HepG2 (cell line): Measurements from ENCODE around the gene MRPL38. TPM values are rescaled to one million over a fixed set of nuclear protein-coding genes. Genes with fewer than 3 reads are reported as not detected.
A peak's percentile ranks its signal among the peaks of the same experiment; 100 is the strongest.

ENCODE experiments used
- ARNT2 ChIP-seq: sonication (generic); formaldehyde crosslinking; IDR thresholded peaks from 2 replicates; pipeline ENCODE4 v1.8.0; 2022; ENCODE audit warnings: mild to moderate bottlenecking, low read depth, missing genetic modification reagents, moderate library complexity
- BHLHE40 ChIP-seq: IDR thresholded peaks from 2 replicates; pipeline ENCODE4 v1.6.1; 2011; ENCODE audit warnings: low read length, improper control_type of control experiment
- BRD4 ChIP-seq: sonication (generic); formaldehyde crosslinking; IDR thresholded peaks from 2 replicates; pipeline ENCODE4 v1.4.0; 2020; ENCODE audit warnings: missing genetic modification reagents
- PHF8 ChIP-seq: sonication (generic); formaldehyde crosslinking; IDR thresholded peaks from 2 replicates; pipeline ENCODE4 v1.5.0; 2020; ENCODE audit warnings: missing genetic modification reagents
- RFXAP ChIP-seq: sonication (generic); formaldehyde crosslinking; IDR thresholded peaks from 2 replicates; pipeline ENCODE4 v1.4.0; 2020; ENCODE audit warnings: missing genetic modification reagents, borderline replicate concordance
- SALL2 ChIP-seq: sonication (generic); formaldehyde crosslinking; IDR thresholded peaks from 2 replicates; pipeline ENCODE4 v1.8.1; 2023; ENCODE audit warnings: mild to moderate bottlenecking, missing genetic modification reagents, inconsistent platforms
- SIX1 ChIP-seq: sonication (generic); formaldehyde crosslinking; IDR thresholded peaks from 2 replicates; pipeline ENCODE4 v1.4.0; 2020; ENCODE audit warnings: missing genetic modification reagents, borderline replicate concordance
- ZMYM2 ChIP-seq: sonication (generic); formaldehyde crosslinking; IDR thresholded peaks from 2 replicates; pipeline ENCODE4 v1.8.0; 2022; ENCODE audit warnings: mild to moderate bottlenecking, missing genetic modification reagents
- ZNF205 ChIP-seq: IDR thresholded peaks from 2 replicates; pipeline ENCODE4 v1.6.1; 2018; ENCODE audit warnings: missing biosample characterization, missing genetic modification reagents
- ZNF441 ChIP-seq: sonication (generic); formaldehyde crosslinking; IDR thresholded peaks from 2 replicates; pipeline ENCODE4 v1.7.0; 2021; ENCODE audit warnings: missing genetic modification reagents, borderline replicate concordance
- ZNF460 ChIP-seq: sonication (generic); formaldehyde crosslinking; IDR thresholded peaks from 2 replicates; pipeline ENCODE4 v1.5.1; 2020; ENCODE audit warnings: missing genetic modification reagents, mild to moderate bottlenecking, borderline replicate concordance
- ZNF557 ChIP-seq: sonication (generic); formaldehyde crosslinking; IDR thresholded peaks from 2 replicates; pipeline ENCODE4 v1.4.0; 2020; ENCODE audit warnings: missing genetic modification reagents
- ZNF883 ChIP-seq: sonication (generic); formaldehyde crosslinking; IDR thresholded peaks from 2 replicates; pipeline ENCODE4 v1.5.1; 2020; ENCODE audit warnings: mild to moderate bottlenecking, missing genetic modification reagents; ENCODE audit errors: not compliant biosample characterization
- polyA plus RNA-seq, 8 experiments: library from polyadenylated mRNA; depleted of rRNA in 3 of 8; stranded (reverse) in 7 of 8; unstranded in 1 of 8; fragments of >200 nt; fragmentation: Illumina TruSeq in 4 of 8; extraction: Trizol in 4 of 8; gene quantifications; 2 replicates each; pipeline versions ENCODE4 v1.2.1 to v1.2.3, GENCODE V29; 2011 to 2016; ENCODE audit warnings: low read depth in 4 of 8, missing spikeins in 1 of 8, mixed read lengths in 1 of 8; ENCODE audit not compliant: insufficient read depth in 1 of 8
- total RNA-seq, 5 experiments: library from RNA; depleted of rRNA; stranded (reverse); fragments of >200 nt; fragmentation: Illumina TruSeq; extraction: Trizol; gene quantifications; 2 replicates each; pipeline ENCODE4 v1.2.3, GENCODE V29; 2016; ENCODE audit warnings: low read depth in 1 of 5
- TF ChIP-seq, protein P1 (sequence below): sonication (generic); formaldehyde crosslinking; IDR thresholded peaks from 2 replicates; pipeline ENCODE4 v1.5.0; 2020; ENCODE audit warnings: missing genetic modification reagents
- TF ChIP-seq, protein P2 (sequence below): sonication (generic); formaldehyde crosslinking; IDR thresholded peaks from 2 replicates; pipeline ENCODE4 v1.4.0; 2020; ENCODE audit warnings: mild to moderate bottlenecking, missing genetic modification reagents
- TF ChIP-seq, protein P3 (sequence below): sonication (generic); formaldehyde crosslinking; IDR thresholded peaks from 2 replicates; pipeline ENCODE4 v1.4.0; 2020; ENCODE audit warnings: missing genetic modification reagents, borderline replicate concordance
- TF ChIP-seq, protein P4 (sequence below): sonication (generic); formaldehyde crosslinking; IDR thresholded peaks from 2 replicates; pipeline ENCODE4 v1.9.0; 2021; ENCODE audit warnings: missing genetic modification reagents, mild to moderate bottlenecking, borderline replicate concordance
- TF ChIP-seq, protein P5 (sequence below): sonication (generic); formaldehyde crosslinking; IDR thresholded peaks from 2 replicates; pipeline ENCODE4 v1.4.0; 2020; ENCODE audit warnings: mild to moderate bottlenecking, missing genetic modification reagents

MRPL38 gene
- total and polyA plus RNA-seq, 2 of the 13 experiments (the other 11 are each of a cell fraction or from before 2014, with no cell fraction given): 83.7 to 125 TPM

DNA sequence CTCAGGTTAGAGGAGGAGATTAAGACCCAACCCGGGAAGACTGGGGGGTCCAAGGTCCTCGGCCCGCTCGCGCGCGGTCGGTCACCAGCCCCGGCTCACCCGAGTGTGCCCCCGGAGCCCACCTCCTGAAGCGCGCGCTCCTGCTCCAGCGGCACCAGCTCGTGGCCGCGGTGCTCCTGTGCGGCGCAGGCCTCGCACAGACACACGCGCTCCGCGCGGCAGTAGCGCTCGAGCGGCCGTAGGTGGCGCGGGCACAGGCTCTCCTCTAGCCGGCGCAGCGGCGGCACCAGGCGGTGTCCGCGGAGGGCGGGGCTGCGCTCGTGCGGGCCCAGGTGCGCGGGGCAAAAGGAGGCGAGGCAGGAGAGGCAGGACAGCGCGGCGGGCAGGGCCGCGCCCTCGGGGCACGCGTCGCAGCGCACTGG is 26.9 kb downstream of the MRPL38 start (continued):
- TF ChIP-seq SALL2: peak; percentile 86
- TF ChIP-seq, protein P1, sequence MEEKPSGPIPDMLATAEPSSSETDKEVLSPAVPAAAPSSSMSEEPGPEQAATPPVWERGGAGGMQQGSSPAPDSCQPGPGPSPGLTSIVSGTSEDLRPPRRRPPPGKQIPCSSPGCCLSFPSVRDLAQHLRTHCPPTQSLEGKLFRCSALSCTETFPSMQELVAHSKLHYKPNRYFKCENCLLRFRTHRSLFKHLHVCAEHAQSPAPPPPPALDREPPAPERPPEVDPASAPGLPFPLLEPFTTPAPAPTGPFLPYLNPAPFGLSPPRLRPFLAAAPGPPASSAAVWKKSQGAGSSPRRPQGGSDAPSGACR: no peak; the same call in 1 of the 2 replicates
- TF ChIP-seq ZNF883 (CRISPR knock-in tag): peak; percentile 94
- no peak for TF ChIP-seq ZMYM2 (CRISPR knock-in tag)
- peak; percentile 92 for TF ChIP-seq ARNT2 (CRISPR knock-in tag)
- peak; percentile 62; the same call in 1 of the 2 replicates for TF ChIP-seq PHF8
- no peak; the same call in 1 of the 2 replicates for TF ChIP-seq ZNF557 (CRISPR knock-in tag)
- TF ChIP-seq, protein P2, sequence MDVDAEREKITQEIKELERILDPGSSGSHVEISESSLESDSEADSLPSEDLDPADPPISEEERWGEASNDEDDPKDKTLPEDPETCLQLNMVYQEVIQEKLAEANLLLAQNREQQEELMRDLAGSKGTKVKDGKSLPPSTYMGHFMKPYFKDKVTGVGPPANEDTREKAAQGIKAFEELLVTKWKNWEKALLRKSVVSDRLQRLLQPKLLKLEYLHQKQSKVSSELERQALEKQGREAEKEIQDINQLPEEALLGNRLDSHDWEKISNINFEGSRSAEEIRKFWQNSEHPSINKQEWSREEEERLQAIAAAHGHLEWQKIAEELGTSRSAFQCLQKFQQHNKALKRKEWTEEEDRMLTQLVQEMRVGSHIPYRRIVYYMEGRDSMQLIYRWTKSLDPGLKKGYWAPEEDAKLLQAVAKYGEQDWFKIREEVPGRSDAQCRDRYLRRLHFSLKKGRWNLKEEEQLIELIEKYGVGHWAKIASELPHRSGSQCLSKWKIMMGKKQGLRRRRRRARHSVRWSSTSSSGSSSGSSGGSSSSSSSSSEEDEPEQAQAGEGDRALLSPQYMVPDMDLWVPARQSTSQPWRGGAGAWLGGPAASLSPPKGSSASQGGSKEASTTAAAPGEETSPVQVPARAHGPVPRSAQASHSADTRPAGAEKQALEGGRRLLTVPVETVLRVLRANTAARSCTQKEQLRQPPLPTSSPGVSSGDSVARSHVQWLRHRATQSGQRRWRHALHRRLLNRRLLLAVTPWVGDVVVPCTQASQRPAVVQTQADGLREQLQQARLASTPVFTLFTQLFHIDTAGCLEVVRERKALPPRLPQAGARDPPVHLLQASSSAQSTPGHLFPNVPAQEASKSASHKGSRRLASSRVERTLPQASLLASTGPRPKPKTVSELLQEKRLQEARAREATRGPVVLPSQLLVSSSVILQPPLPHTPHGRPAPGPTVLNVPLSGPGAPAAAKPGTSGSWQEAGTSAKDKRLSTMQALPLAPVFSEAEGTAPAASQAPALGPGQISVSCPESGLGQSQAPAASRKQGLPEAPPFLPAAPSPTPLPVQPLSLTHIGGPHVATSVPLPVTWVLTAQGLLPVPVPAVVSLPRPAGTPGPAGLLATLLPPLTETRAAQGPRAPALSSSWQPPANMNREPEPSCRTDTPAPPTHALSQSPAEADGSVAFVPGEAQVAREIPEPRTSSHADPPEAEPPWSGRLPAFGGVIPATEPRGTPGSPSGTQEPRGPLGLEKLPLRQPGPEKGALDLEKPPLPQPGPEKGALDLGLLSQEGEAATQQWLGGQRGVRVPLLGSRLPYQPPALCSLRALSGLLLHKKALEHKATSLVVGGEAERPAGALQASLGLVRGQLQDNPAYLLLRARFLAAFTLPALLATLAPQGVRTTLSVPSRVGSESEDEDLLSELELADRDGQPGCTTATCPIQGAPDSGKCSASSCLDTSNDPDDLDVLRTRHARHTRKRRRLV (CRISPR knock-in tag): no peak
- peak; percentile 71 for TF ChIP-seq ZNF441 (CRISPR knock-in tag)
- TF ChIP-seq, protein P3, sequence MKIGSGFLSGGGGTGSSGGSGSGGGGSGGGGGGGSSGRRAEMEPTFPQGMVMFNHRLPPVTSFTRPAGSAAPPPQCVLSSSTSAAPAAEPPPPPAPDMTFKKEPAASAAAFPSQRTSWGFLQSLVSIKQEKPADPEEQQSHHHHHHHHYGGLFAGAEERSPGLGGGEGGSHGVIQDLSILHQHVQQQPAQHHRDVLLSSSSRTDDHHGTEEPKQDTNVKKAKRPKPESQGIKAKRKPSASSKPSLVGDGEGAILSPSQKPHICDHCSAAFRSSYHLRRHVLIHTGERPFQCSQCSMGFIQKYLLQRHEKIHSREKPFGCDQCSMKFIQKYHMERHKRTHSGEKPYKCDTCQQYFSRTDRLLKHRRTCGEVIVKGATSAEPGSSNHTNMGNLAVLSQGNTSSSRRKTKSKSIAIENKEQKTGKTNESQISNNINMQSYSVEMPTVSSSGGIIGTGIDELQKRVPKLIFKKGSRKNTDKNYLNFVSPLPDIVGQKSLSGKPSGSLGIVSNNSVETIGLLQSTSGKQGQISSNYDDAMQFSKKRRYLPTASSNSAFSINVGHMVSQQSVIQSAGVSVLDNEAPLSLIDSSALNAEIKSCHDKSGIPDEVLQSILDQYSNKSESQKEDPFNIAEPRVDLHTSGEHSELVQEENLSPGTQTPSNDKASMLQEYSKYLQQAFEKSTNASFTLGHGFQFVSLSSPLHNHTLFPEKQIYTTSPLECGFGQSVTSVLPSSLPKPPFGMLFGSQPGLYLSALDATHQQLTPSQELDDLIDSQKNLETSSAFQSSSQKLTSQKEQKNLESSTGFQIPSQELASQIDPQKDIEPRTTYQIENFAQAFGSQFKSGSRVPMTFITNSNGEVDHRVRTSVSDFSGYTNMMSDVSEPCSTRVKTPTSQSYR (CRISPR knock-in tag): peak; percentile 38; the same call in 1 of the 2 replicates
- TF ChIP-seq, protein P4, sequence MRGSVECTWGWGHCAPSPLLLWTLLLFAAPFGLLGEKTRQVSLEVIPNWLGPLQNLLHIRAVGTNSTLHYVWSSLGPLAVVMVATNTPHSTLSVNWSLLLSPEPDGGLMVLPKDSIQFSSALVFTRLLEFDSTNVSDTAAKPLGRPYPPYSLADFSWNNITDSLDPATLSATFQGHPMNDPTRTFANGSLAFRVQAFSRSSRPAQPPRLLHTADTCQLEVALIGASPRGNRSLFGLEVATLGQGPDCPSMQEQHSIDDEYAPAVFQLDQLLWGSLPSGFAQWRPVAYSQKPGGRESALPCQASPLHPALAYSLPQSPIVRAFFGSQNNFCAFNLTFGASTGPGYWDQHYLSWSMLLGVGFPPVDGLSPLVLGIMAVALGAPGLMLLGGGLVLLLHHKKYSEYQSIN (CRISPR knock-in tag): no peak
- peak; percentile 17; the same call in 1 of the 2 replicates for TF ChIP-seq RFXAP (CRISPR knock-in tag)
- TF ChIP-seq, protein P5, sequence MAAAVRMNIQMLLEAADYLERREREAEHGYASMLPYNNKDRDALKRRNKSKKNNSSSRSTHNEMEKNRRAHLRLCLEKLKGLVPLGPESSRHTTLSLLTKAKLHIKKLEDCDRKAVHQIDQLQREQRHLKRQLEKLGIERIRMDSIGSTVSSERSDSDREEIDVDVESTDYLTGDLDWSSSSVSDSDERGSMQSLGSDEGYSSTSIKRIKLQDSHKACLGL (CRISPR knock-in tag): peak; percentile 93
- TF ChIP-seq SIX1 (CRISPR knock-in tag): no peak
- TF ChIP-seq BHLHE40: peak; percentile 55
- TF ChIP-seq ZNF460 (CRISPR knock-in tag): no peak
- no peak for TF ChIP-seq ZNF205 (CRISPR knock-in tag)
- TF ChIP-seq BRD4: peak; percentile 79
